GM19467 (cell line): Measurements from ENCODE around the gene MAP4K2.

Experiments
- ATAC-seq: cut with Tn5 transposase; IDR thresholded peaks from one replicate; pipeline ENCODE4 v1.9.1; 2021; ENCODE audit warnings: mild to moderate bottlenecking, moderate library complexity; ENCODE audit not compliant: unreplicated experiment

Gene MAP4K2

DNA sequence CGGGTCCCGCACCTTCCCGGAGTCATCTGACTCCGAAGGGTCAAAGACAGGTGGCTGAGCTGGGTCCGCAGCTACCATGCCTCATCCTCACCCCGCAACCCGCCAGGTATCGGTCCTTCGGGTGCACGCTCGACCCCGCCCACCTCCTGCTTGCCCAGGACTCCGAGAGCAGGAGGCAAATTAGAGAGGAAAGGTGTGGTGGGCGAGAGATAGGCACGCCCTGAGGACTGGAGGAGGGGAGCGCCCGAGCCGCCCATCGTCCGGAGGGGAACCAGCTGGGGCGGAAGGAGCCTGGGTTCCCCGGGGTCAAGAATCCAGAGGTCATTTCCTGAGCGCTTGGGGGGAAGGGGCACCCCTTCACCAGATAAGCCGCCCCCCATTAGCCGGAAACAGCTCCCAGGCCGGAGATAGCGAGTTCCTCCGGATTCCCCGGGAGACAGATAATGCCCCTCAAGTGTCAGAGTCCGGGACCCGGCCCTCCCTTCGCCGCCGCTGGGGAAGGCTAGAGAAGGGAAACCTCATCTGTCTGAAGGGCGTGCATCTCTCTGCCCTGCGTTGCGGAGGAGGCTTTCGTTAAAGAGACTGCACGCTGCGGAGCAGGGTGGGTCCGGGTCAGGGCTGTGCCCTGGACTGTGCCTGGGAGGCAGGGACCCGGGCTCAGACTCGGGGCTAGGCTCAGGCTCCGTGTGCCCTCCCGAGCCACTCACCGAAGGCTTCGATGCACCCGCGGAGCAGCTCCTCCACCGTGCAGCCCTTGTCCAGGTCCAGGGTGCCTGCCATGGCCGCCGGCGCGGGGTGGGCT is 60.7 kb downstream of the MAP4K2 start:
- no peak for ATAC-seq

DNA sequence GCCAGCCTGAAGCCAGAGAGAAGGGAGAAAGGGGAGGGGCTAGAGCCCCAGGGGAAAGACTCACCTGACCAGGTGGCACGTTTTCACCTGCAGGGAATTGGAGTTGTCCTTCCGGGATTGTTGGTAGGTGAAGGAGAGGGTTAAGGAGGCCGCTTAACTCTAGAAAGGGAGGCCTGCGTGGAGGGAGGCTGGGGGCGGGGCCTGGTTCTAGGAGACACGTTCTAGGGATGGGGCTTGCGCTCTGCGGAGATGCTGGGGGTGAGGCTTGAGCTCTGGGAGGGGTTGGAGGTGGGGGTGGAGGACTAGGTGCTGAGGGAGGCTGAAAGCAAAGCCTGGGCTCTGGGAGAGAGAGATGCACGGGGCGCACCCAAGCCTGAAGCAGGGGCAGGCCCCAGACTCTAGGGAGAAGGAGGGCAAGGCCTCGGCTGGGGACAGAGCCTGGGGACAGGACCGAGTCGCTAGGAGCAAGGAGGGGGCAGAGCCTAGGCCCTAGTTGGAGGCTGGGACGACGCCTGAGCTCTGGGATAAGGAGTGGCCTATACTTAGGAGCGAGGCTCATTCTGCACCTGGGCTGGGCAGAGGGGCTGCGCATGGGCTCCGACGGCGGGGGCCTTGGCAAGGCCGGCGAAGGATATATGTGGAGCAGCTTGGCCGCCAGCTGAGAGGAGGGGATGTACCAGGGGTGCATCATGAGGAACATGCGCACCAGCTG is 61.5 kb downstream of the MAP4K2 start:
- ATAC-seq = no peak

DNA sequence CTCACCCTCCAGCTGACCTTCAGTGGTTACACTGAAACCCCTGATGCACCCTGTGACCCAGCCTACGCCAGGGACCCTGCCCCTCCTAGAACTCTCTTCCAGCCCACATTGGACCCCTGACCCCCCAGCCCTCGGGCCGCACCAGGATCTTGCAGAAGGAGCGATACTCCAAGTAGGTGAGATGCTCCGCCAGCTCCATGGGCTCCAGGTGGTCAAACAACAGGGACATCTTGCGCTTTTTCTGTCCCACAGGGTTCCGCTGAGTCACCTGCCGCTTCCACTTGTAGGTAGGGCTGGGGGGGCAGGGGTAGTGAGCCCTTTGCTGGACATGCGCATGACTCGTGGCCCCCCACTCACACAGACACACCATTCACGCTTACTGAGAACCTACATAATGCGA is 63.1 kb downstream of the MAP4K2 start:
- ATAC-seq = no peak

DNA sequence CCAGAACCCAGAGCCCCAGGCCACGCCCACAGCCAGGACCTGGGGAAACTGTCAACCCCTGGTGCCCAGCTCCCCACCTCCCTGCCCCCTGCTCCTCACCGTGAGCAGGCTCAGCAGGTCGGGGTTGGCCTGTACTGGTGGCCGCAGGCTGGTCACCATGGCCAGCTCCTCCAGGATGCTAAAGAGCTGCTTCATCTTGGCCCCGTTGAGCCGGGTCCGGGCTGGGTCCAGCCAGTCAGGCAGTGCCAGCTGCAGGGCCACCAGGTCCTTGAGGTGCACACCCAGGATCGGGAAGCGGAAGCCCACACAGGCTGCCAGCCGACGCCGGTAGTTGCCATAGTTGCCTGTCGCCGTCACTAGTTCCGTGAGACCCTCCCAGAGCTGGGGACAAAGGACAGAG is 66.4 kb downstream of the MAP4K2 start:
- no peak for ATAC-seq

DNA sequence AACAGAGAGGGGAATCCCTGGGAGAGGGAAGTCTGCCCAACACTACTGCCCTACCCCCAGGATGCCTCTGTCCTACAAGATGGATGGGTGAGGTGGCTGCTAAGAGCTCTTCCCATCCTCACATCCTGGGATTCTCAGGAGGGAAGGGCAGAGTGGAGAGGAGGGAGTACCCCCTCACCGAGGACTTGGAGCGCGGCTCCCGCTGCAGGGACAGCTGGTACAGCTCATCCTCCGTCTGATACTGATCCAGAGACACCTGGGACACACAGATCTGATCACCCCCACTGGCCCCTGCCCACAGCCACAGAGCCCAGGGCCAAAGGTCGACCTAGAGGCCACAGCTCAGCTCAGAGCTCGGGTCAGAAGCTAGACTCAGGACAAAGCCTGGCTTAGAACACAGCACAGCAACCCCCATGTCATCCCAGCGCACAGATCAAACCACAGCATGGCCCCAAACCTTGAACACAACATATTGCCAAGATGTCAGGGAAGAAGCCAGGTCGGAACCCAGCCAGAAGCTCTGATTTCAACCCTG is 67.2 kb downstream of the MAP4K2 start:
- ATAC-seq = no peak
